COR-L47 (cell line): ENCODE data around the gene PNLIPRP1.

Experiments used
- DNase-seq: peaks from one replicate; lab custom pipeline; 2025; lab: John Stamatoyannopoulos, UW

Gene PNLIPRP1

GRCh38 chr10:116590590-116591444 lies at the start of gene PNLIPRP1:
PNLIPRP1 (plus strand) TSS chr10:116590959; CDS start chr10:116591130, 171 bp downstream.
- no peak for DNase-seq

DNA sequence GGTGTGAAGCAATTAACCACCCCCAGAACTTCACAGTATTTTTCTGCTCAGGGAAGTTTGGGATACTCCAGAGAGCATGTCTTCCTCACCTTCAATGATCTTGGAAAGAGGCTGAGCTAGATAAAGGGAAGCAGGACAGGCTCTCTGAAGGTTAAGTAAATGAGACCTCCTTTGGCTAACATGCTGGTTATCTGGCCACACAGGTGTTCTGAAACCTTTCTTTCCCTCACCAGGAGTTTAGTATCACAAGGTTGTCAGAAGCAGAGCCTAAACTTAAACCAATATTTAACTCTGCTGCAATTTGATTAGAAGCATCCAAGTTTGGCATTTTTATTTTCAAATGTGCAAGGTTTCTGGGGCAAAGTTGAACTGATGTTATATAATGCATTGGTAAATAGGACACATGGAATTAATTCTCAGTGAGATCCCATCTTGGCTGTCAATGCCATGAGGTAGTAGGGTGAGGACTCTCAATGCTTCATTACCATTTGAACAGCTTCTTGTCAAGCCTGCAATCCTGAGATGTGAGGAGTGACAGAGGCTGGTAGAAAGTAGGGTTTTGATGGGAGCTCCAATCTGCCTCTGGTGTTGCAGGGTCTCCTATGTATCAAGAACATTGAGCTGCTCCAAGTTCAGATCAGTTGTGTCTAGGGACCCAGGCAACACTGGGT lies 48.6 kb upstream of the PNLIPRP1 start:
- no peak for DNase-seq

- no peak for DNase-seq
These were observed 45.6 kb upstream of the PNLIPRP1 start for GRCh38 chr10:116545122-116545521.

GRCh38 chr10:116545756-116546155 lies 45.0 kb upstream of the PNLIPRP1 start, which contains the start of gene PNLIP:
PNLIP (plus strand) TSS chr10:116545931; CDS start chr10:116546093, 162 bp downstream.
- no peak for DNase-seq

- DNase-seq = no peak
These were observed 42.5 kb upstream of the PNLIPRP1 start for GRCh38 chr10:116548301-116548700.

GRCh38 chr10:116553378-116553980 lies 37.3 kb upstream of the PNLIPRP1 start:
- DNase-seq = no peak

DNA sequence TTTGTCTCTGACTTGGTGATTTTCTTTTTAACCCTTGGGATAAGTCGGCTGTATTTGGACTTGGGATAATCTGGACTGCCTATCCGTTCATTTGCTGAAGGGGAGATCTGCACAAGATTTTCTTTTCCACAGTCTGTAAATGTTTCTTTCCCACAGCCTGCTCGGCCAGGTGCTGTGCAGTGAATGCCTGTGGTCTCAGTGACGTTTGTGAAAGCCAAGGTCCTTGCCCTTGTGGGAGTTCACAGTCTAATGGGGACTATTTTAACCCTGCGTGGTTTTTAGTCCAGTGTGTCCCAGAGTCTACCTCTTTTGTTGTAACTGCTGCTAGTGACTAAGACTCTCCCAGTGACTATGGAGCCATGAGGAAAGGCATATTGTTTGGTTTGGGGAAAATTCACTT lies 36.1 kb upstream of the PNLIPRP1 start:
- no peak for DNase-seq

GRCh38 chr10:116555880-116556279 lies 34.9 kb upstream of the PNLIPRP1 start:
- no peak for DNase-seq

DNA sequence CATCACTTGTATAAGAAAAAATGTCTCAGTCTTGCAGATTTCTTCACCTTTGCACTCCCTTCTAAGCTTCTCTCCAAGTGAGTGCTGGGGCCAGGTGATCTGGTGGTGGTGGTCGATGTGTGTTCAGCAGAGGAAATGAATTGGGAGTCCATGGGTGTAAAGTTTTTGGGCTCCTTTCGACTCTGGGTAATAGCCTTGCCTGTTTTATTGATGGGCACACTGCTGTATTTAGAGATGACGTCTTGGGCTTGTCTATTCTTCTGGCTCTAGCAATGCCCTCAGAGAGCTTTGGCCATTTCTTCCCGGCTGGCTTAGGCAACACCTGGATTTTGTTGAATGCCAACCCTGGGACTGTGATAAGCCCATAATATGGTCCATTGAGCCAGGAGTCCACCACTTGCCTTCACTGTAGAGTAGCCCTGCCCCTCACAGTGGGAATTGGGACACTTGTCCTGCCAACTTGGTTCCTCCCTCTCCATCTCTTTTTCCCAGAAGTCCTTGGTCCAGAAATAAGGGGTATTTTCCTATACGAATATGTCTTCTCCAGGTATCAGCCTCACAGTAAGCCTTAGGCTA lies 33.4 kb upstream of the PNLIPRP1 start:
- no peak for DNase-seq

DNA sequence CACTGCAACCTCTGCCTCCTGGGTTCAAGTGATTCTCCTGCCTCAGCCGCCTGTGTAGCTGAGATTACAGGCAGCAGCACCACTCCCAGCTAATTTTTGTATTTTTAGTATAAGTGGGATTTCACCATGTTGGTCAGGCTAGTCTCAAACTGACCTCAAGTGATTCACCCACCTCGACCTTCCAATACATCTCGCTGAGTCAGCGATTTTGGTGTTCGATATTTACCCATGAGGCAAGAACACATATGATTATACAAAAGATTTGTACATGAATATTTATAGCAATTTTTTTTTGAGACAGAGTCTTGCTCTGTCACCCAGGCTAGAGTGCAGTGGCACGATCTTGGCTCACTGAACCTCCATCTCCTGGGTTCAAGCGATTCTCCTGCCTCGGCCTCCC lies 25.2 kb upstream of the PNLIPRP1 start:
- no peak for DNase-seq

GRCh38 chr10:116566932-116567331 lies 23.8 kb upstream of the PNLIPRP1 start:
- DNase-seq = no peak

GRCh38 chr10:116567335-116567734 lies 23.4 kb upstream of the PNLIPRP1 start:
- DNase-seq = no peak

GRCh38 chr10:116574797-116575196 lies 16.0 kb upstream of the PNLIPRP1 start:
- no peak for DNase-seq

GRCh38 chr10:116587878-116588591 lies 2.7 kb upstream of the PNLIPRP1 start:
- no peak for DNase-seq

DNA sequence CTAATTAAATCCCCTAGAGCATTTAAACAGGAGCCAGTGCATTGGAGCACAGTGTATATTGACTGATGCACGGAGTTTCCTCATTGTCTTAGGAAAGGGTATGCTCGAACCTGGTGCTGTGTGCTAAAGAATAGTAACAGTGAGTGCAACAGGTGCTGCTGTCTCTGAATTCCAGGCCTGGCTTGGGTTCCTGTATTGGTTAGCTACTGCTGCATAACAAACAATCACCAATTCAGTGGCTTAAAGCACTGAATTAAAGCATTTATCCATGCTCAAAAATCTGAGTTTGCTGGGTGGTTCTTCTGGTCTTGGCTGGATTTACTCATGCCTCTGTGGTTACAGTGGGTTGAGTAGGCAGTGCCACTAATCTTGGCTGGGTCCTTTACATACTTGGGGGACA lies 1.8 kb upstream of the PNLIPRP1 start:
- no peak for DNase-seq

DNA sequence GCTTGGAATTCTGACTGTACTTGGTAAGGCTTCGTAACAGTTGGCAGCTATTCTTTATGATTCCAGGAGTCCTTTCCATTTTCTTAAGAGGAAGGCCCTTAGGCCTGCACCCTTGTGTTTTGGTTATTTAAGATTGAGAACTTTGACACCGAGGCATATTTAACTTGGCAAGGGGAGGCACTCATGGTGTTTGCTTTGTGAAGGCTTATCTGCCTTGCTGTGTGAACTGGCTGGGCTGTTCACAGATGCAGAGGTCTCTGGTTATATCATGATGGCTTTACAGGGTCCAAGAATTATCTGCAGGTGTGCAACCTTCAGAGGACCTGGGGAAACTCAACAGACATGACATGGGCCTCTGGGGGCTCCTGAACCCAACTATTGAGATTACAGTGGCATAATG lies 833 bp upstream of the PNLIPRP1 start:
- DNase-seq = no peak

- DNase-seq = no peak
These were observed 2.5 kb downstream of the PNLIPRP1 start for GRCh38 chr10:116593139-116593740.

GRCh38 chr10:116594525-116595035 lies 3.8 kb downstream of the PNLIPRP1 start:
- DNase-seq = no peak

- no peak for DNase-seq
These were observed 5.3 kb downstream of the PNLIPRP1 start for GRCh38 chr10:116596062-116596461.

GRCh38 chr10:116597543-116597942 lies 6.8 kb downstream of the PNLIPRP1 start:
- no peak for DNase-seq

GRCh38 chr10:116598329-116598728 lies 7.6 kb downstream of the PNLIPRP1 start:
- no peak for DNase-seq
